Stimulated activated effector memory CD8-positive, alpha-beta T cell treated with anti-CD3 and anti-CD28 coated beads, Interleukin-12 subunit alpha, Interleukin-12 subunit beta, amount 100 ng/mL, for 72 hours (primary cell): ENCODE results near the gene MEGF11.

Source experiments
- ATAC-seq: fragments of 150-1000 bp; cut with Tn5 transposase; 2 replicates; pipeline ENCODE4 v1.10.0; 2021
- DNase-seq, 2 donors: peaks; one replicate each; pipeline ENCODE4 v3.0.0; 2021 to 2022; ENCODE audit warnings: low spot score in 2 of 2
- H3K27ac Mint-ChIP-seq: one replicate; pipeline ENCODE4 v1.8.0; 2022; ENCODE audit warnings: mild to moderate bottlenecking, mixed read lengths
- H3K36me3 Mint-ChIP-seq: one replicate; pipeline ENCODE4 v1.8.0; 2022; ENCODE audit warnings: mild to moderate bottlenecking, mixed read lengths
- H3K4me1 Mint-ChIP-seq: one replicate; pipeline ENCODE4 v1.8.0; 2022; ENCODE audit warnings: mixed read lengths
- H3K4me3 Mint-ChIP-seq: one replicate; pipeline ENCODE4 v1.8.0; 2022; ENCODE audit warnings: mild to moderate bottlenecking, mixed read lengths
- H3K9me3 Mint-ChIP-seq: one replicate; pipeline ENCODE4 v1.8.0; 2022; ENCODE audit warnings: mixed read lengths

MEGF11 gene

DNA sequence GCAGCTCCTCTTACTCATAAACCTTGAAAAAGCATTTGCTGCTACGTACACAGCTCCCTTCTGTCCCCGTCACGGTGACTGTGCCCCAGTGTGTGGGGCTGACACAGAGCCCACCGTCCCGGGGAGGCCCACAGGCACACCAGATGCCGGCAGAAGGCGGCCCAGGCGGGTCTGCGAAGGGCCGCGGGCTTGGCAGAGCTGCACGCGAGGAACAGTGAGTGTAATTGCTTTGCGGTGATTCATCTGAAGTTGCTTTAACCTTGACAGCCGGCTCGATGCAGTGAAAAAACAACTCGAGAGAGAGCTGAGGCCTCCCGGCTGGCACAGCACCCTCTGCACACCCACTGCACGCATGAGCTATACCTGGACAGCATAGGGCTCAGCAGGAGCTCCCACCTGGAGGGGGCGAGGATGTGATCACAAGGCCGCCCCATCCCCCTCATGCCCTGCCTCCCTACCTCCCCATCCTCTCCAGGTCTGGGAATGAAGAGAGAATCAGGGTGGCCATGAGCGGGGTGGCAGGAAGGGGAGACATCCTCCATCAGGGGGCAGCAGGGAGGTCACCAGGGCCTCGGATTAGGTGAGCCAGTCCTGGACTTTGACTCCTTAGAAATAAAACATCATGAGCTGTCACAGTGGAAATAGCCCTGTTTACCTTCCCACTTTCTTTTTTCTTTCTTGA is 172.7 kb downstream of the MEGF11 start:
- H3K4me3 Mint-ChIP-seq: no peak overlapping the region
- ATAC-seq (no peak), DNase-seq (no peak)
- H3K27ac Mint-ChIP-seq: no peak overlapping the region
- H3K36me3 Mint-ChIP-seq: no peaks in the 10 kb centered on the region
- no peaks in the 10 kb centered on the region for H3K4me1 Mint-ChIP-seq
- peaks cover 5% of the 10 kb centered on the region for H3K9me3 Mint-ChIP-seq

DNA sequence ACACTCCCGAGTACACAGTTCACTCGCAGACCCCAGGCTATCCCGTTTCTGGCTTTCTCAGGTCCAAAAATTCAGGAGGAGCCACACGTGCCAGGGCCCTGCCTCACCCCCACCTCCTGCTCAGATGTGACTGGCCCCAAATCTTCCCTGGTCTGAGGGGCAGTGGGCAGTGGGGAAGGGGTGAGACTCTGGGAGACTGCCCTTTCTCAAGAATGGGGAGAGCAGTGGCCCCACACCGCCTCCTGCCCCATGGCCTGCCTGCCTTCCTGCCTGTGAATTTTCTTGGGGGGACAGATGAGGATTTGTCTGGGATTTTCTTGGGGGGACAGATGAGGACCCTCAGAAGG is 174.6 kb downstream of the MEGF11 start:
- H3K4me3 Mint-ChIP-seq: no peak overlapping the region
- no peaks in the 10 kb centered on the region for H3K4me1 Mint-ChIP-seq
- no peak for ATAC-seq
- DNase-seq: no peak
- H3K36me3 Mint-ChIP-seq: no peaks in the 10 kb centered on the region
- H3K9me3 Mint-ChIP-seq: no peaks in the 10 kb centered on the region
- no peak overlapping the region for H3K27ac Mint-ChIP-seq

DNA sequence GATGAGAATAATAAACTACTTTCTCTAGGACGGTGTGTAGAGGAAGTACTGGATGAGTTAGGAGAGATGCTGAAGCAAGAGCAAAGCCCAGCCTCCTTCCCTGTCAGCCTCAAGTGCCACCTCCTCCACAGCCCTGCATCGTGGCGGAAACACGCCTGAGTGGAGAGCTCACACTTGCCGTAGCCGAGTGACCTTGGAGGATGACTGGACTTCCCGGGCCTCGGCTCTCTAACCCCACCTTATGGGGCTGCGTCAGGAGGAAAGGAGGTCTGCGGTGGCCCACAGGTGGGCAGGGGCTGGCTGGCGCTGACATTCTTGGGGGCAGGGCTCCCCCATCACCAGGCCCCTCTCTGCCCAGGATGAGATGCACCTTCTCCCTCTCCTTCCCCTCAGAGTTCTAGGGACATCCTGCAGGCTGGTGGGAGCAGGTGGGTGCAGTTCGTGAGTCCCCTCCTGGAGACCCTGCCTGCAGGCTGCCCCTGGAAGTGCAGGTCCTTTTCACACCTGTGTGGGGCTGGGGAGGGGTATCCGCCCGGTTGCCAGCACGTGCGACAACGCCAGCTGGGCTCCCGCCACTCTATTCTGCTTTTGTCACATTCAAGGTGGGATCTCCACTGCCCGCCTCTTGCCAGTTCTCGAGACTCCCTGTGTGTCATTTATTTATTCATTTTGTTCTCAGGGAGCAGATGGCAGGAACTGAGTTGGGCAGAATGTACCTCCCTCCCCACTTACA is 175.2 kb downstream of the MEGF11 start:
- Mint-ChIP-seq H3K4me3 (no peak overlapping the region), H3K9me3 (no peaks in the 10 kb centered on the region), H3K36me3 (no peaks in the 10 kb centered on the region), H3K27ac (no peak overlapping the region), H3K4me1 (no peaks in the 10 kb centered on the region)
- ATAC-seq (no peak), DNase-seq (no peak)

DNA sequence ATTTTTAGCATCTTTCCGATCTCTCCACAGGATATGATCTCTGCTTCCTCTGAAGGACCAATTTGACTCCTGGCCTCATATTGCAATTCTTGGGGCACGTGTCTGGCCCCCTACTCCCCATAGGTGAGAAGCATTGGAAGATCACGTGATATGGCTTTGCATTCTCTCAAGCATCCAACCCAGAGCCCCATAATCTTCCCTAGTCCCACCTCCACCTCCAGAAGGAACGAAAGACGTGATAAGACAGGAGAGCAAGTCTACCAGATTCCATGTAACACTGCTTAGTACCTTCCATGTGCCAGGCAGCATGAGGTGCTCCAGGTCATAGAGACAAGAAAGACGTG is 176.3 kb downstream of the MEGF11 start:
- ATAC-seq (no peak), DNase-seq (no peak)
- Mint-ChIP-seq H3K4me1 (no peaks in the 10 kb centered on the region), H3K36me3 (no peaks in the 10 kb centered on the region), H3K27ac (no peak overlapping the region), H3K9me3 (no peaks in the 10 kb centered on the region), H3K4me3 (no peak overlapping the region)

DNA sequence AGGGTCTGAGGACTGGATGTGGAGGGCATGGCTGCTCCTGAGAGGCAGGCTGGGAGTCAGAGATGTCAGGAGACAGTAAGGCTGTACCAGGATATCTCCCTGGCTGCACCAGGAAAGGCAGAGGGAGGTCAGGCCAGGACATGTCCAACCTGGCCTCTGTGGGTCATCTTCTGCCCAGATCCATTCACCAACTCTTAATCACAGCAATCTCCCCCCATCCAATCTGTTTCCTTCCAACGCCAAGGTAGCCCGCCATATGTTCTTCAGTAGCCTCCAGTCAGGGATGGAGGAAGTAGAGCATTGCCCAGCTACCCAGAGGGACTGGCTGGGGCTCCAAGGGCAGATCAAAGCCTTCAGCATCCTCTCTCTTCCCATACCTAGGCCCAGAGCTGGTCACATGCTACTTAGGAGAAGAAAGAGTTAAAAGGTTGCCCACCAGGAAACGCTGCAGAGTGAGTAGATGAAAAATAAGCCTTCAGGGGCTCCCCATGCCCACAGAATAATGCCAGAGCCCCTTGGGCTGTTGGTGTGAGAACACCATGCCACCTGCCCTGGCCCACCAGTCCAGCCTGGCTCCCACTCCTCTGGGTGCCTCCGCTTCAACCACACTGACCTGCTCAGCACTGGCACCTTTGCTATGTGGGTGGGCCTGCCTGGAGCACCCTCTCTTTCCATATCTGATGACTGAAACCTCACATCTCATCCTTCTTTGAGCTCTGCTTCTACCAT is 176.8 kb downstream of the MEGF11 start:
- H3K27ac Mint-ChIP-seq: no peak overlapping the region
- no peak for ATAC-seq
- H3K36me3 Mint-ChIP-seq: no peaks in the 10 kb centered on the region
- H3K4me3 Mint-ChIP-seq: no peak overlapping the region
- no peaks in the 10 kb centered on the region for H3K4me1 Mint-ChIP-seq
- DNase-seq: no peak
- no peaks in the 10 kb centered on the region for H3K9me3 Mint-ChIP-seq

DNA sequence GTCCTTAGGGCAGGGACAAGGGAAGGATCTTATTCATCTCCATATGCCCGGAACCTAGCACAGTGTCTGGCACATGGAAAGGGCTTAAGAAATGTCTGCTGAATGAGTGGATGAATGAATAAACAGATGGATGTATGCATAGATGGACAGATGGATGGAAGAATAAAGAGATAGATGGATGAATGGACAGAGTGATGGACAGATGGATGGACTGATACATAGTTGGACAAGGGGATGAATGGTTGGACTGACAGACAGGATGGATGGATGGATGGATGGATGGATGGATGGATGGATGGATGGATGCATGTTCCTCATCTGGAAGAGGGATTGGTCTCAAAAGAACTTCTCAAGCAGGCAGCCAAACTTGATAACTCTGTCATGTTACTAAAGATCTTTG is 177.6 kb downstream of the MEGF11 start:
- Mint-ChIP-seq H3K27ac (no peak overlapping the region), H3K4me1 (no peaks in the 10 kb centered on the region), H3K36me3 (no peaks in the 10 kb centered on the region), H3K9me3 (no peaks in the 10 kb centered on the region), H3K4me3 (no peak overlapping the region)
- DNase-seq (no peak), ATAC-seq (no peak)

DNA sequence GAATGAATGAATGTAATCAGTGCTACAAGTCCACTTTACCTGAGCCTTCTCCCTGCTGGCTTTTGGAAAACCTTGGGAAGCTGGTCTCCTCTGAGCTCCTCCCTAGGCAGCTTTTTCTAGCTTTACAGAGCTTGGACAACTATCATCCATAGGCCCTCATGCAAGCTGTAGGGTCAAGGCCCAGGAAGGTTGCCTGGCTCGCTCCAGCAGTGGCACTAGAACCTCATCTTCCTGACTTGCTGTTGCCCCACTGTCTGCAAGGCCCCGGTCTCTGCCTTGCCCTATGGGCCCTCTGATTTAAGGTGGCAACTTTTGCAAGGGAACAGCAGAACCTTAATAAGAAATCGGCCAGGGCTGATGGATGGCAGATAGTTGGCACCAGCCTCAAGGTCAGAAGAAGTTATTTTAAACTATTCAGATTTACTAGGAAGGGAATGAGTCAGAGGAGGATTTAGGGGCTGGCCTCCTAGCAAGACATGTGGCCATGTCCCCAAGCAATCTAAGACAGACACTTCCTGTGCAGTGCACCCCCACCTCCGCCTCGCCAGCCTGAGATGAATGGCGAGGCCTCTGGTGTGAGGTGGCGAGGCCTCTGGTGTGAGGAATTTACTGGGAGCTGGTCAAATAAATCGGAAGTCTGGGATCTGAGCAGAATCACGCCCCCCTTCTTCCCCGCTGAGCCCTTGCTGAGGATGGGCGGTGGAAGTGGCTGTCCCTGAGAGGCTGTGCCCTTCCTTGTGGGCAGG is 180.8 kb downstream of the MEGF11 start:
- no peak overlapping the region for H3K27ac Mint-ChIP-seq
- H3K9me3 Mint-ChIP-seq: no peaks in the 10 kb centered on the region
- H3K4me3 Mint-ChIP-seq: no peak overlapping the region
- H3K4me1 Mint-ChIP-seq: no peaks in the 10 kb centered on the region
- no peak for ATAC-seq
- no peaks in the 10 kb centered on the region for H3K36me3 Mint-ChIP-seq
- DNase-seq: no peak

DNA sequence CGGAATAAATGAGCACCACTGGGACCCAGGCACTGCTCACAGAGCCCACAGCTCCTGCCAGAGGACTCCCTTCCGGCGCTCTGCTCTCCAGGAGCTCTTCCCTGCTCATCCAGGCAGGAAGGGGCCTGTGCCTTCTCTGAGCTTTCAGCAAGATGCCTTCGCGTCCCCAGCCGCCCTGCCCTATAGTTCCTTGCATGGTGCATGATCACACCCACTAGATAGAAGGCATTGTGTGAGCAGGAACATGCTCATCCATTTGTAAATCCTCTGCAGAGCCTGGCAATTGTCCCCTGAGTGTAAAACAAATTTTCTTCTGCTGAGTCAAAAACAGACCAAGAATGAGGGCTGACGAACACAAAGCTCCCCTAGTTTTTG is 181.6 kb downstream of the MEGF11 start:
- H3K36me3 Mint-ChIP-seq: no peaks in the 10 kb centered on the region
- H3K9me3 Mint-ChIP-seq: no peaks in the 10 kb centered on the region
- no peaks in the 10 kb centered on the region for H3K4me1 Mint-ChIP-seq
- no peak overlapping the region for H3K27ac Mint-ChIP-seq
- no peak overlapping the region for H3K4me3 Mint-ChIP-seq
- DNase-seq (no peak), ATAC-seq (no peak)

DNA sequence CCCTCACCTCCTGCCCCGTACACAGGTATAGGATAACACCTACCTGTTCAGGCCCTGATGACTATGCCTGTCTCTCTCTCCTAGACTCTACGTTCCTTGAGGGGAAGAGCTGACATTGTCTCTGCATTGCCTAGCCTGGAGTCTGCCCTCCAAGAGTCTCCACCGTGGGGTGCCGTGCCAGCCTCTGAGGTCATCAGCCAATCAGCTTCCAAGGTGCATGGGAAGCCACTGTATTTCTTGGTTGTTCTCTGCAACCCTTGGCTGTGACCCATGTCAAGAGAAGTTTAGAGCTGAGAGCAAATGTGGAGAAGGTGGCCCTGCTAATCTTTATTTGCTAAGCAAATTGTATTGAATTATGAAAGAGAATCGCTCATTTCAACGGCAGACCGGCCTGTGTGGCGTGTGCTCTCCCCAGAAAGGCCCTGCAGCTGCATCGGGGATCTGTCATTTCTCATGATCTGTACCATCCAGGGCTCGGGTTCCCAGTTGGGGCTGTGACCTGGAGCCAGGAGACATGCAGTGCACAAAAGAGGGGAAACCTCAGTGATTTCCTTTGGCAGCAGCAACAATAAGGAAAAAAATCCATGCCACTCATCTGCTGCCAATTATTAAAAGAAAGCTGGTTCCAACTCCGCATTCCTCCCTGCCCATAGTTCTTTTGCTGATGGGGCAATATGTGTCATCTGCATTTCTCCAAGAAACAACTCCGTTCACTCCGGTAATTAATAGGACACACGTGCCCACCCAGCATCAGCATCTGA is 182.2 kb downstream of the MEGF11 start:
- Mint-ChIP-seq H3K9me3 (no peaks in the 10 kb centered on the region), H3K27ac (no peak overlapping the region)
- no peak for DNase-seq

DNA sequence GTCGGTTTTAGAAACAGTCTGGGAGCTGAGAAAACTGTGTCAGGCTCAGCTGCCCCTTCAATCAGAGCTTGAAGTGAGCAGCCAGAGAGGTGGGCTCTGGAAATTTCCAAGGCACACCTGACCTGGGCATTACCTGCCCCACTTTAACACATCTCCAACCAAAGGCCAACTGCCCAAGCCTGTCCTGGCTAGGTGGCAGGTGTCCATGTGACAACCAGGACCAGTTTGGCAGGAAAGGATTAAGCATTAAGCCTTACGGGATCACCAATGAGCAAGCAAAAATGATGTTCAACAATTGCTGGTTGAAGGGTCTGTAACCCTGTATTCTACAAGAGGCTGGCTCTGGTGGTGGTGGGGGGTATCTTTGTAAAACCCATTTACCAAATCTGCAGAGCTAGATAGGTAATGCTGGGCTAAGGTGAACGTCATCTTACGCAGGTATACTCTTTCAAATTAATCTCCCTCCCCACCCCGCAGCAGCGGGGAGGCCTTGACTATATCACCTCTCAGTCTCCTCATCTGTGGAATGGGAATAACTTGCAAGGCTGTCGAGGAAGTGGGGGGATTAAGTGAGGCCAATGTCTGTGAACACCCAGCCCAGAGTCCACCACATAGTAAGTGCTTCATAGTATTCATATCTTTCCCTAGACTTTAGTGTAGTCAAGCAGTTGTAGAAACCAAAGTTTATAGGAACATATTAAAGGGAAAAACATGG is 183.2 kb downstream of the MEGF11 start:
- Mint-ChIP-seq H3K4me1 (no peaks in the 10 kb centered on the region), H3K4me3 (no peak overlapping the region), H3K36me3 (no peaks in the 10 kb centered on the region), H3K9me3 (no peaks in the 10 kb centered on the region), H3K27ac (no peak overlapping the region)
- DNase-seq (no peak), ATAC-seq (no peak)

More for the DNA sequence above, 182.2 kb downstream of the MEGF11 start:
- no peak for ATAC-seq
- Mint-ChIP-seq H3K36me3 (no peaks in the 10 kb centered on the region), H3K4me3 (no peak overlapping the region), H3K4me1 (no peaks in the 10 kb centered on the region)

DNA sequence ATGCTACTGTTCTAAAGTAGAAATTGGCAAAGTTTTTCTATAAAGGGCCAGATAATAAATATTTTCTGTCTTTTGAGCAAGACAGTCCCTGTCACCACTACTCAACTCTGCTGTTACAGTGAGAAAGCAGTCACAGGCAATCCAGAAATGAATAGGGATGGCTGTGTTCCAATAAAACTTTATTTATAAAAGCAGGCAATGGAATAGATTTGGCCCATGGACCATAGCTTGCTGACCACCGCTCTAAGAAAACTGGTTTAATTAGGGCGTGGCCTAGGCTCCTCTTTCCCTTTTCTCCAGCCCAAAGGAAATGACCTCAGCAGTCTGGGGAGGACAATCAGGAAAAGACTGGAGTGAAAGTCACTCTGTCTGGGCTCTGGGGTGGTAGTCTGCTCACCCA is 183.8 kb downstream of the MEGF11 start:
- ATAC-seq (no peak), DNase-seq (no peak)
- no peaks in the 10 kb centered on the region for H3K4me1 Mint-ChIP-seq
- H3K36me3 Mint-ChIP-seq: no peaks in the 10 kb centered on the region
- no peak overlapping the region for H3K27ac Mint-ChIP-seq
- no peak overlapping the region for H3K4me3 Mint-ChIP-seq
- H3K9me3 Mint-ChIP-seq: no peaks in the 10 kb centered on the region

DNA sequence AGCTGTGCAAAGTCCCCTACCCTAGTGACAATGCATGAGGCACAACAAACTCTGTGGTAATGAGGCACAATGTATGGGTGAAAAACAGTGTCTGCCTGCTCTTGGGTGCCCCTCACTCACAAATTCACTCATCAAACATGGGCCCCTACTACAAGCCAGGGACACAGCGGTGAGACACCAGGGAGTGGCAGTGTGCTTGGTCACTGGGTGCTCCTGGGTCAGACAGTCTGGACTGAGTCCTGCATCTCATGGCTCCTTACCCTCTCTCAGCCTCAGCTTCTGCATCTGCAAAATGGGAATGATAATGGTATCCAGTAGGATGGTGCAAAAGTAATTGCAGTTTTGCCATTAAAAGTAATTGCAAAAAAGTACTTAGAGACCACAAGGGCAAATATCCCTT is 184.7 kb downstream of the MEGF11 start:
- Mint-ChIP-seq H3K9me3 (no peaks in the 10 kb centered on the region), H3K36me3 (no peaks in the 10 kb centered on the region), H3K27ac (no peak overlapping the region), H3K4me3 (no peak overlapping the region), H3K4me1 (no peaks in the 10 kb centered on the region)
- DNase-seq (no peak), ATAC-seq (no peak)

DNA sequence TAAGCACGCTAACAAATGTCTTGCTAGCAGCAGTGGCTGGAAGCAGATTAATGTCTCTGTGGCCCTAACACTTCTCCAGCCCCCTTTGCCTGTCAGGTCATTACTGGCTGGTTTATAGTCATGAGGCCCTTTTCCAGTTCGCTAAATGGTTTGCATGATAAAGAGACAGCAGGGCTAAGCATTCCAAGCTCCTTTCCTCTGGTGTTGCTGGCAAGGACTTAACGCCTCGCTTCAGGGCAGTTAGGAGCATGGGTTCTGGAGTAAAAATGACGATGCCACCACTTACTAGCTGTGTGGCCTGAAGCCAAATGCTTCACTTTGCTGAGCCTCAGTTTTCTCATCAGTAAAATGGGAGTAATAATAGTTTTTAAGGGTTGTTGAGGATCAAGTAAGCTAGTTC is 185.9 kb downstream of the MEGF11 start:
- Mint-ChIP-seq H3K27ac (no peak overlapping the region), H3K9me3 (no peaks in the 10 kb centered on the region), H3K36me3 (no peaks in the 10 kb centered on the region), H3K4me1 (no peaks in the 10 kb centered on the region), H3K4me3 (no peak overlapping the region)
- no peak for DNase-seq
- ATAC-seq: no peak

DNA sequence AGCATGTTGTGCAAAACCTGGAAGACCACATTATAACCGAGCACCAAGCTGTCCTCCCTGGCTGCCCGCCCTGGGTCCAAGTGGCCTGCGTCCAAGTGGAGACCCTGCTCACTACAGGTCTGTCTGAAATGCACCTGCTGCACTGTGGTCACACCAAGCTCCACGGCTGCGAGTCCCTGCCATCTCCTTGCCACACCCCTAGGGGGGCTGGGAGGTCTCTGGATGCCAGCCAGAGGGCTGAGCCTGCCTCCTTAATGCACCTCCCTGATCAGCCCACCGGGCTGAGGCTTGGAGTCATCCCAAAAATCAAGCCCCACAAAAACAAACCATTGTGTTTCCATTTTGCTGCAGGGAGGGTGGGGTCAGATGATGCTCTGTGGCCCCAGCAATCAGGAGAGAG is 187.1 kb downstream of the MEGF11 start:
- no peaks in the 10 kb centered on the region for H3K36me3 Mint-ChIP-seq
- no peak for ATAC-seq
- no peaks in the 10 kb centered on the region for H3K9me3 Mint-ChIP-seq
- DNase-seq: no peak
- H3K4me3 Mint-ChIP-seq: no peak overlapping the region
- no peak overlapping the region for H3K27ac Mint-ChIP-seq
- H3K4me1 Mint-ChIP-seq: no peaks in the 10 kb centered on the region
